Non-pigmented ciliary epithelial cell (primary cell): Measurements from ENCODE around the gene CHRNB1.

Source experiments
- DNase-seq: peaks from one replicate; pipeline ENCODE4 v3.0.0-alpha.2; 2010; ENCODE audit warnings: low read depth

CHRNB1 gene

GRCh38 chr17:7444682-7445618 lies at the start of gene CHRNB1:
Gene CHRNB1 (plus strand): TSS chr17:7445061. CDS start chr17:7445128, 67 bp downstream.
- DNase-seq, result no peak

DNA sequence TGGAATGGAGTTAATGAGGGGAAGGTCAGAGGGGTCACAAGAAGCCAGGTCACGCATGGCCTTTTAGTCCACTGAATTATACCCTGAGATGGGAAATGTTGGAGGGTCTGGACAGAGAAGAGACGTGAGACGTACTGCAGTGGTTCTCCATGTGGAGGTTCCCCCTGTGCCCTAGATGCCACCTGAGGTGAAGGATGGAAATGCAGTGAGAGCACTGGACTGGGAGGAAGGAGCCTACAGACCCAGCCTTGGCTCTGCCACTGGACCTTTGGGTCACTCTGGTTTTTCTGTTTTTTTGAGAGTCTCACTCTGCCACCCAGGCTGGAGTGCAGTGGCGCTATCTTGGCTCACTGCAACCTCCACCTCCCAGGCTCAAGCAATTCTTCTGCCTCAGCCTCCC lies 48.7 kb upstream of the CHRNB1 start:
- DNase-seq, result no peak

- no peak for DNase-seq
Observed at GRCh38 chr17:7398612-7399011, 46.2 kb upstream of the CHRNB1 start.

GRCh38 chr17:7403043-7403726 lies 41.7 kb upstream of the CHRNB1 start:
- no peak for DNase-seq

DNA sequence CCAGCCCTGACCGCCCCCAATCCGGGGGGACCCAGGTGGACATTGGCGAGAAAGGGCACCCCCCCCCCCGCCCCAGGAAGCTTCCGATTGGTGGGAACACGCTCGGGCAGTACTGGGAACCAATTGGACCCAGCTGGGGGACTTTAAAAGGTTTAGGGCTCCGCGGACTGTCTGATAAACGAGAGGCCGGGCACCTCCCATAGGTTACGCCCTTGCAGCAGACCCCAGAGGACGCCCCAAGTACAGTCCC lies 41.2 kb upstream of the CHRNB1 start:
- no peak for DNase-seq

- peak; percentile 97 for DNase-seq
Observed at GRCh38 chr17:7403977-7404736, 40.7 kb upstream of the CHRNB1 start, which contains the start of gene TMEM256. Gene TMEM256 (minus strand): TSS chr17:7404097. CDS start chr17:7404084, 13 bp downstream.

DNA sequence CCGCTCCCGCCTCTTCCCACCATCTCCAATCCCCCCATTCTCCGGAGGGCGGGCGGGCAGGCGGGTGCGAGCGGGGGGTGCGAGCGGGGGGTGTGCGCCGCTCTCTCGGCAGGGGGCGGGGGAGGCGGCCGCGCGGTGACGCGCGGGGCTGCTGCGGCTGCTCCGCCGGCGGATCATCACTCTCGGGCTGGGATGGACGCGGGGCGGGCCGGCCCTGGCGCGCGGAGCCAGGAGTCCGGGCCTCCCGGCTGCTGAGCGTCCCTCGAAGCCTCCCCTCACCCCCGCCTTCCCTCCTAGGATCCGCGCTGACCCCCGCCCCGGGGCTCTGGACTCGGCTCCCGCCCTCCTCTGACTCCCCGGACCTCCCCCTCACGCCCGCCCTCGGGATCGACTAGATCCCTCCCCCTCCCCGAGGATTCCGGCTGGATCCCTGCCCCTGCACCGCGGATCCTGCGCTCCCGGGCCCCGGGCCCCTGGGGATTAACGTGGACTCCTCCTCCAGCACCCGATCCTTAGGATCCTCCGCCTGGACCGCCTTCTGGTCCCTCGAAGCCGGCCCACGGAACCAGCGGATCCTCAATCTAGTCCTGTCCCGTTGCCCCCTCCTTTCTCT lies 40.0 kb upstream of the CHRNB1 start:
- no peak for DNase-seq

GRCh38 chr17:7405350-7406234 lies 39.3 kb upstream of the CHRNB1 start:
- DNase-seq, result no peak

GRCh38 chr17:7406235-7406825 lies 38.5 kb upstream of the CHRNB1 start:
- DNase-seq, result no peak

DNA sequence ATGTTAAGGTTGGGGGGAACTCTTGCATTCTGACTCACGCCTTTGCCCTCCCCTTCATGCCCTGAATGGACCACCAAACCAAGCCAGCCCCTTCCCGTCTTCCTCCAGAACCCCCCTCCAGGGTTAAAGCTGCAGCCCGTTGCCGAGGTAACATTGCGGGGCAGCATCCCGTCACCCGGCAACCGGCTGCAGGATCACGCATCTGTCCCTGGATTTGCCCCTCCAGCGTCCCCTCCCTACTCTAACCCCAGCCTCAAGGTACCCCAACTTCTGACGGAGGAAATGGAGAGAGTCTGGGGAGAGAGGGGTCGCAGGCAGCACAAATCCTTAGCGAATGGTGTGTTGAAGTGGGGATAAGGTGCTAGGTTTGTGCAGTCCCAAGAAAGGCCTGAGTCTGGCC lies 37.8 kb upstream of the CHRNB1 start:
- no peak for DNase-seq

DNA sequence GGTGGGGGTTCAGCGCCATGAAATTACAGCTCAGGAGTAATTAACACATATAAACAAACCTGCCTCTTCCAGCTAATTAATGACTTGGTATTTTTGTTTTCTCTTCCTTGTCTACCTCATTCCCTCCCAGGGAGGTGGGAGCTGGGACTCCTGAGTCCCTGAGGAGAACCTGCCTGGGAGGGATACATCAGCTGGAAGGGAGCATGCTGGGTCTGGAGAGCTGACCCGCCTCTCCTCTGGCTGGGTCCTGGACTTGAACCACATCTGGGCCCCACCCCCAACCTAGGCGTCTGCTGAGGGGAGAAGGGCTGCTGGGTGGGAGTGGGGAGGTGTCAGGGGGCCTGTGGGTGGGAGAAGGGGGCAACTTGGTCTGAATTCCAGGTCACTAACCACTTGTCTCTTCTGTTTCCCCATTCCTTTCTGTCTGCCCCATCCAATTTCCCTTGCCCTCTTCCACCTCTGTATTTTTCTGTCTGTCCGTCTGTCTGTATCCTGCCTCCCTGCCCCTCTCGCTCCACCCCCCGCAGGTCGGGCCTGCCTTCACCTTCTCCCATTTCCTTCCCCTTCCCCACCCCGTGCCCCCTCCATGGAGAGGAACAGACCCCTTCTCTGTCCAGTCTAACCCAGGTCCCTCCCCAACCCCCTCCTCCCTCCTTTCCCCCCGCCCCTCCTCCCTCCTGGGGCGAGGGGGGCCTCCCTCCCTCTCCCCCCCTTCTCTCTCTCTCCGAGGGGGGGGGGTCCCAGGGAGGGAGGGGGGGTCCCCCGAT lies 37.2 kb upstream of the CHRNB1 start, which contains the start of gene NLGN2:
TSS of gene NLGN2 (plus strand) at position 361 of the 767 bp plus-strand sequence. CDS start 411 bp downstream, outside the sequence.
- DNase-seq, result no peak

DNA sequence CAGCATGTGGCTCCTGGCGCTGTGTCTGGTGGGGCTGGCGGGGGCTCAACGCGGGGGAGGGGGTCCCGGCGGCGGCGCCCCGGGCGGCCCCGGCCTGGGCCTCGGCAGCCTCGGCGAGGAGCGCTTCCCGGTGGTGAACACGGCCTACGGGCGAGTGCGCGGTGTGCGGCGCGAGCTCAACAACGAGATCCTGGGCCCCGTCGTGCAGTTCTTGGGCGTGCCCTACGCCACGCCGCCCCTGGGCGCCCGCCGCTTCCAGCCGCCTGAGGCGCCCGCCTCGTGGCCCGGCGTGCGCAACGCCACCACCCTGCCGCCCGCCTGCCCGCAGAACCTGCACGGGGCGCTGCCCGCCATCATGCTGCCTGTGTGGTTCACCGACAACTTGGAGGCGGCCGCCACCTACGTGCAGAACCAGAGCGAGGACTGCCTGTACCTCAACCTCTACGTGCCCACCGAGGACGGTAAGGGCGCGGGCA lies 36.6 kb upstream of the CHRNB1 start:
- no peak for DNase-seq

DNA sequence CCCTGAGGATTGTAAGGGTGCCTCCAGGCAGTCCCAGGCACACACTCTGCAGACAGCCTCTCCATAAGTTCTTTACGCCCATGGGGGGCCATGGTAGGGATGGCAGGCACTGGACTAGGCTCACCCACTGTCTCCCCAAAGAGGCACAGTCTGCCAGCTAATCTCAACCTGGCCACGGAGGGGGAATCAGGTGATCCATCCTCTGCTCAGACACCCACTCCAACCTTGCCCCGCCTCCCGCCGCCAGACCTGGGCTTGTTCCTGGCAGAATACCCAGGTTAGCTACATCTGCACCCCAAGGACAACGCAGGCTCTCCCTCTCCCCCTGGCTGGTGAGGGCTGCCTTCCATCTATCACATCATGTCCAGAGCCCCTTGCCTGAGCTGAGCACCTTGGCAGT lies 36.0 kb upstream of the CHRNB1 start:
- DNase-seq, result no peak

DNA sequence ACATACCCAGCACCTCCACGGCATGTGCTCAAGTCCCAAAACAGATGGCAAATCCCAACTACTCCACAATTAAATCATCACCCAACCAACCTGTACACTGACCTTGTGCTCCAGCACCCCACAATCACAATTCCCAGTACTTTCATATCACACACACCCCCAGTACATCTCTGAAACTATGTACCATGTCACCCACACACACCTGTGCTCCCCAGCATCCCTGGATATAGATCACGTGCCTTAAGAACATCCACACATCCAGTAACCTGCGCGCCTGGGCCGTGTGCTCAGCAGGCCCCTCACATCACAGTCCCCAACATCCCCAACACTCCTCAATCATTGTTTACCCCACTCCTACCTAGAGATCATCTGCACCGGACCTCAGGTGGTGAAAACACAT lies 35.1 kb upstream of the CHRNB1 start:
- DNase-seq, result no peak

DNA sequence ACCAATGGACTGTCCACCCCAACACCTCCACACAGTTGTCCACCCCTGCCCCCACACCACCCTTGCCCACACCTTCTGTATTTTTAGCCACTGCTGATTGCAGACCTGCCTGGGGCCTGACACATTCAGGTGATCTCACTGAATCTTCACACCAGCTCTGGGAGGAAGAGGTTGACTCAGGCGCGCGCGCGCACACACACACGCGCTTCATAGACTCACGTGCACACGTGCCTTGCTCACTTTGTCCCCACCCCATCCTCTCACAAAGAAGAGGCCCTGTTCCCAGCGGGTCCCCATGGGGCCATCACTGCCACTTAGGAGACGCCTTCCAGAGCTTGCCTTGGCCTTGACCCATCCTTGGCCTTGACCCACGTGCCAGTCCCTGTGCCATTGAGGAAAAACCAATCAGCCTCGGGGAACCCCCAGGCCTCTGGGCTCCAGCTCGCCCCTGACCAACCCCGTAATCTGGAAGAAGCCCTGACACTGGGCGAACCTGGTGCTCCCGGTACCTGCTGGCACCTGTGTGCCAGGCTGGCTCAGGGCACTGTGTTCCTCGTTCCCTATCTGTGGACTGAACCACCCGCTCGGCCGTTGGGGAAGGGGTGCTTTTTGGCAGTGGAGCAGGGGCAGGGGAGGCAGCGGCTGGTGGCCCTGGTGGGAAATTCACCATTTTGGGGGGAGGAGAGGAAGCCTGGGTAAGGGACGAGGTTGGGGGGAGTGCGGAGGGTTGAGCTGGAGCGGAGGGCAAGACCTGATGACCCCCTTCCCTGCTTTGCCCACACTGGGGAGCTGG lies 34.0 kb upstream of the CHRNB1 start:
- DNase-seq, result no peak

GRCh38 chr17:7411427-7411750 lies 33.5 kb upstream of the CHRNB1 start:
- no peak for DNase-seq

DNA sequence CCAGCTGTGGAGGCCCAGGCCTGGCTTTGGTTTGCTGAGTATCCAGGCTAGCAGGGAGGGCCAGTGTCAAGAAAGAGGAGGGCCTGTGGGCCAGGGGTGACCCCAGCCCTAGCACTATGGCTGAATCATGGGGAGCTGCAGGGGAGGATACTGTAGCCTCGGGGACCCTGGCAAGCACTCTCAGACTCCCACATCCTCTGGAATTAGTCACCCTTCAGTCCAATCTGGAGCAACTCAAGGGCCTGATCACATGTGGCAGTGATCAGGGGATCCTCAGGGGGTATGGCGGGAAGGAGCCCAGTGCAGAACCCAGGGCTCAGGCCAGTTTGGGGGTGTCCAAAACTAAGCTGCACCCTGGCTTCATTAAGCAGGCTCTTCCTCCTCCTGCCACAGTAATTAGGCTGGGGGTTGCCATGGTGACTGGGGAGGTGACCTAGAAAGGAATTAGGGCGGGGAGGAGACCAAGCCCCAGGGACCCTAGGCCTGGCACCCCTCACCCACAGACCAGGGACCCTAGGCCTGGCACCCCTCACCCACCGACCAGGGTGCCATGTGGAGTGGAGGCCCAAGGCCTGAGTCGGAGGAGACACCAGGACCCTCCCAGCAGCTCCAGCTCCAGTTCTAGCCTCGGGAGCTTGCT lies 31.4 kb upstream of the CHRNB1 start:
- no peak for DNase-seq

DNA sequence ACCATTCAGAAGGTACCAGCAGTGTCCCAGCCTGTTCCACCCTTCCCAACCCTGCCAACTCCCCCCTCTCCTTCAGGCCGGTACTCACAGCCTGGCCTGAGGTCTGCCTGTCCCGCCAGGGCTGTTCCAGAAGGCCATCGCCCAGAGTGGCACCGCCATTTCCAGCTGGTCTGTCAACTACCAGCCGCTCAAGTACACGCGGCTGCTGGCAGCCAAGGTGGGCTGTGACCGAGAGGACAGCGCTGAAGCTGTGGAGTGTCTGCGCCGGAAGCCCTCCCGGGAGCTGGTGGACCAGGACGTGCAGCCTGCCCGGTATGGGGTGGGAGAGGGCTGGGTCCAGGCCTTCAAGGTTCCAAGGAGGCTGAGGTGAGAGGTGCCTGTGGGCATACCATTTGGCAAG lies 30.0 kb upstream of the CHRNB1 start:
- DNase-seq, result no peak

DNA sequence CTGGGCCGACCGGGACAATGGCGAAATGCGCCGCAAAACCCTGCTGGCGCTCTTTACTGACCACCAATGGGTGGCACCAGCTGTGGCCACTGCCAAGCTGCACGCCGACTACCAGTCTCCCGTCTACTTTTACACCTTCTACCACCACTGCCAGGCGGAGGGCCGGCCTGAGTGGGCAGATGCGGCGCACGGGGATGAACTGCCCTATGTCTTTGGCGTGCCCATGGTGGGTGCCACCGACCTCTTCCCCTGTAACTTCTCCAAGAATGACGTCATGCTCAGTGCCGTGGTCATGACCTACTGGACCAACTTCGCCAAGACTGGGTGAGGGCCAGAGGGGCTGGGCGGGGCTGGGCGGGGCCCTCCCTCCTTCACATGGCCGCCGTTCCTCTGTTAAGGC lies 29.1 kb upstream of the CHRNB1 start:
- no peak for DNase-seq
